Measurements from ENCODE around the gene SEPTIN6. TPM values are rescaled to one million over a fixed set of nuclear protein-coding genes. Genes with fewer than 3 reads are reported as not detected.
A peak's percentile ranks its signal among the peaks of the same experiment; 100 is the strongest.

Gene SEPTIN6
- total and polyA plus RNA-seq, 2 donors (not counting 3 experiments of a cell fraction or from before 2014, with no cell fraction given): 23.1 to 31.8 TPM

- no peaks in the 10 kb centered on the region for H3K27me3 ChIP-seq (ENCODE audit: control insufficient read depth in 2 of 2, insufficient read depth in 2 of 2, low read length in 2 of 2)
- H3K9ac ChIP-seq (replicated peaks; ENCODE audit: extremely low read depth, insufficient read depth, low read length): no peak overlapping the region
- H3K9me1 ChIP-seq (replicated peaks; ENCODE audit: control insufficient read depth, extremely low read depth, insufficient read depth, low read length): no peaks in the 10 kb centered on the region
- H3K79me2 ChIP-seq (ENCODE audit: control insufficient read depth, insufficient read depth, low read length): peaks cover 31% of the 10 kb centered on the region
- no peaks in the 10 kb centered on the region for H4K20me1 ChIP-seq (replicated peaks; ENCODE audit: control insufficient read depth, extremely low read depth, insufficient read depth, low read length)
- no TSS peak for BruUV-seq (replicated peaks)
- no peak overlapping the region for H3K27ac ChIP-seq (ENCODE audit: insufficient read depth, low read depth, low read length)
- intact Hi-C loops (cut with micrococcal nuclease) (no loop called here), dilution Hi-C loops (cut with MboI; ENCODE audit: extremely low pct_ligation_motif_present, low sequenced_read_pairs) (no loop called here)
- peaks cover 30% of the 10 kb centered on the region for H3K4me1 ChIP-seq (ENCODE audit: control insufficient read depth, extremely low read depth, insufficient read depth, low read length)
- CTCF ChIA-PET: no interaction called here
- POLR2A ChIA-PET: interaction anchor here (0.7 kb wide), 1 partner anchor 96 kb away, joined by 4 read pairs; no protein-coding TSS in a partner anchor
- H3K4me2 ChIP-seq (ENCODE audit: insufficient read depth, low read length): no peak overlapping the region
- no peak overlapping the region for H3K4me3 ChIP-seq (replicated peaks in 1 of 3; ENCODE audit: insufficient read depth in 1 of 3, low read depth in 1 of 3, low read length in 3 of 3)
- no peaks in the 10 kb centered on the region for H3K36me3 ChIP-seq (ENCODE audit: control insufficient read depth in 2 of 2, extremely low read depth in 1 of 2, insufficient read depth in 2 of 2, low read length in 2 of 2)
- no peaks in the 10 kb centered on the region for H3K9me3 ChIP-seq (replicated peaks; ENCODE audit: control insufficient read depth, insufficient read depth, low read length)
- no peak for TF ChIP-seq POLR2A (IDR thresholded peaks at IDR 0.05; ENCODE audit: low read depth, low read length)
- no peak for TF ChIP-seq MAX (IDR thresholded peaks at IDR 0.05; ENCODE audit: insufficient read depth, insufficient read length)
- TF ChIP-seq EZH2 (IDR thresholded peaks at IDR 0.05; ENCODE audit: borderline replicate concordance, low read depth, low read length, severe bottlenecking): no peak
- TF ChIP-seq FOS (IDR thresholded peaks at IDR 0.05; ENCODE audit: borderline replicate concordance, insufficient read depth, low read length): no peak
- TF ChIP-seq CTCF (IDR thresholded peaks at IDR 0.05; ENCODE audit: extremely low read depth in 1 of 2, insufficient read depth in 1 of 2, low read depth in 1 of 2, low read length in 2 of 2): no peak
- TF ChIP-seq GATA2 (IDR thresholded peaks at IDR 0.05; ENCODE audit: insufficient read depth, insufficient read length, low read depth, low read length): no peak
- TF ChIP-seq JUN (IDR thresholded peaks at IDR 0.05; ENCODE audit: borderline replicate concordance, insufficient read depth, insufficient read length, low read depth): no peak
- no peak for TF ChIP-seq POLR2AphosphoS5 (IDR thresholded peaks at IDR 0.05; ENCODE audit: insufficient read depth, low read depth, low read length)
- TF ChIP-seq MYC (IDR thresholded peaks at IDR 0.05; ENCODE audit: low read depth, low read length): no peak
- DNase-seq (ENCODE audit: low read depth, low spot score) (peak; percentile 31), FAIRE-seq (peak; percentile 82)
- no peak overlapping the region for H2AFZ ChIP-seq (ENCODE audit: low read depth, low read length)
Observed at GRCh38 chrX:119687661-119688413, 5.1 kb downstream of the SEPTIN6 start.

Measured in endothelial cell of umbilical vein (primary cell).